Globus pallidus (tissue), 1 donor: ENCODE results near the gene LRMDA.

Source experiments
- DNase-seq: peaks from one replicate; pipeline ENCODE4 v3.0.0-alpha.2; 2015; ENCODE audit warnings: low spot score

Gene LRMDA

GRCh38 chr10:75402486-75403143 lies 28.8 kb upstream of the LRMDA start:
- no peak for DNase-seq

DNA sequence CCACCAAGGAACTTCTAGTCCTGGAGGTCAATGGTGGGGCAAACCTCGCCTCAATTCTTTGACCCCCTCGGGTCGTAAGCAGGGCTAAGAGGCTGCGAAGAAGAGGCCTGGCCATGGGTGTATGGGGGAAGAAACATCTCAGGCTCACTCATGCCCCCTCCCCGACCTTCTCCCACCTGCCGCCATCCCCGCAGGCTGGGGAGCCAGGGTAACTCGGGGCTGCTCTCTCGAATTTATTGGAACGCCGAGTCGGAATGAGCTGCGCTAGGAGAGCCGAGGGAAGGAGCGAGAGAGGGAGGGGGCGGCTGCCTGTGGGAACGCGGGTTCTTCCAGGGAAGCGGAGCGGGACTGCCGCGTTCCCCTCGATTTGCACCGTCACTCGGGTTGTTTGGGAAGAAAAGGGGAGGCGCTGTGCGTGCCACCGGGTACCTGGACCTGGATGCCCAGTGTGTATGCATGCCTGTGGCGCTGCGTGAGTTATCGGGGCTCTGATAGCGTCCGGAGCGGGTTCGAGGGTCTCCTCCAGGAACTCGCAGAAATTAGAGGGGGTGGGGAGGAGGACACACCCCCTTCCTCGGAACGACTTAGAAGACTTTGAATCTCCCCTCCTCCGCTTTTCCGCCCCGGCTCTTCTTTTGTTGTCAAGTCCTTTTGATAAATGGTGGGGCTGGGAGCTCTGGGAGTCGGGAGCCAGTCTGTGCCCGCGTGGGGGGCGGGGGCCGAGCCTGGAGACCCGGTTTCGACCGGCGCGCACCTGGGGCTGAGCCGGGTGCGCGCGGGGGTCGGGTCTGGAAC lies 28.1 kb upstream of the LRMDA start:
- DNase-seq: no peak

DNA sequence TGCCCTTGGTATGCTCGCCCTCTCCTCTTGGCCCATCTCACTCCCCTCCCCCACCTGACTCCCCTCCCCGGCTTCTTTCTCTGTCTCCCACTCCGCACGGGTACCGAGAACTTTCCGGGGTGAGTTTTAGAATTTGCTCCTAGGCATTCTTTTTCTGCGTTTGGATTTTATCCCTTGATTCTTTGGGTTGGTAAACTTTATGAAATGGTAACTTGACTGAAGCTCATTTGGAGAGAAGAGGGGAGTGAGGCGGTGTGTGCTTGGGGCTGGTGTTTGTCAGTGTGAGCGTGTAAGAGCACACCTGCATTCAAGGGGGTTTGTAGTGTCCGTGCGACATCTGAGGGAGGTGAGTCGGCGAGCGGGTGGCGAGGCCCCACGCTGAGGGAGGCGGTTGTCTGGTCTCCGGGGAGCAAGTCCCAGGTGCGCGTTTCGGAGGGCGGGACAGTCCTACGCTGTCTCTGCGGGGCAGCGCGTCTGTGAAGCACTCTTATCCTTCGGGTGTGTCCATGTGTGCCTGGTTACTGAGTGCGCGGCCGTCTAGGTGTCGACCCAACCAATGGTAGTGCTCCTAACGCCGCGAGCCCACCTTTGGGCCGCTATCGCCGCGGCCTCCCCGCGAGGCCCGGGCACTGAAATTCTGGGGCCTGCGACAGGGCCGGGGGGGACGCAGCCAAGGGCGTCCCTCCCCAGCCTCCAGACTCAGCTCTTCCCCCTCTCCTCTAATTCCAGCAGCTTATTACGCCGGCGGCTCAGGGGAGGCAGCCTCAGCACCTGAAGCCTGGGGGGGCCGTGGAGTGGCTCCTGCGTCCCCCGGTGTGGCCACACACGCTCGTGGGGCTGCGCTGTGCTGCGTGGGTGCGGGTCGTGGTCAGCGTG lies 27.2 kb upstream of the LRMDA start:
- DNase-seq: no peak

- DNase-seq: no peak
These were observed 26.4 kb upstream of the LRMDA start for GRCh38 chr10:75404815-75405597.

- DNase-seq: no peak
These were observed 25.6 kb upstream of the LRMDA start for GRCh38 chr10:75405598-75406461.

DNA sequence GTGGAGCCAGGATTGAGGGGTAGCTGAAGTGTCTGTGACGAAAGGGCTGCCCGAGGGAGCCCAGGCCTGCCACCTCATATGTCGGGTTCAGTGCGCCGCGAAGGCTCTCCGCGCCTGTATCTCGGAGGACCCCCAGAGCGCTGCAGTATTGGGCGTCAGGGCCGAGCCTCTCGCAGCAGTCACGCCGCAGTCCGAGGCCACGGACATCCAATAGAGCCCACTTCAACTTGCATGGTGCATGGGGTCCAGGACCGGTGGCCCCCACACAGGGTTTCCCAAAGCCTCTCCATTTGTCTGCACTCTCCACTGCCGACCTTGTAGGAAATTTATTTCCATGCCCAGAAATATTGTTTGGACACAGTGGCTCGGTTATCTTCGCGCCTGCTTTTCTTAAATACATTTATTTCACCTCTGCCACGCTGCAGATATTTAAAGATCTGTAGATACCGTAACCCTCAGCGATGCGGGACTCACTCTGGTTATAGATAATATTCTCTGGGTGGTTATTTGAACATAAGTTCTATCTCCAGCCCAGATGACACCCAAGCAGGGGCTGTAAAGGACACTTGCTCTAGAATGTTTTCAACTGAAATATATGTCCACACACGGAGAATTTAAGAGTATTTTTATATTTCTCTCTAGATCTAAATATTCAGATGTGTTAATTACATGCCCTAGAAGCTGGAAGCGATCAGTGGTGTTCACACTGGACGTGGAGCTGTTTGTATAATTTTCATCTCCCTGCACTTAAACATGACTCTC lies 24.8 kb upstream of the LRMDA start:
- no peak for DNase-seq

DNA sequence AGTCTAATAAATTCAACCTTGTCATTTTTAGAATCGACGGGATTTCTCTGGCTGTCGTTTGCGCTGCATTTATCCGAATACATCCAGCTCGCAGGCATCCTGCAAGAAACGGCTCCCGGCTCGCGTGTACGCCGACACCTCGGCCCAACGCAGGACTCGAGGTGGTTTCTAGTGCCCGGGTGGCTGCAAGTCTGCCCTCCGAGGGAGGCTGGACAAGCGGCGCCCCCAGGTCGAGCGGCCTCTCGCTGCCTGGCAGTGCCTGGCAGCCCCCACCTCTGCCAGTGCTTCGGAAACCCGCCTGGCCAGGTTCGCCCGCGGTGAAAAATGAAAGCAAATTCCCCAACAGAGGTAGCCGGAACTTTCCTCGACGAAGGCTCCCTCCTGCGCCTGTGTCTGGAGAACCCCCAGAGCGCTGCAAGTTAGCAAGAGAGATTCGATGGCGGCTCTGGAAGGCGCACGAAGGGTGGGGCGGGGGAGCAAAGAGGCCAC lies 24.2 kb upstream of the LRMDA start:
- DNase-seq: no peak

DNA sequence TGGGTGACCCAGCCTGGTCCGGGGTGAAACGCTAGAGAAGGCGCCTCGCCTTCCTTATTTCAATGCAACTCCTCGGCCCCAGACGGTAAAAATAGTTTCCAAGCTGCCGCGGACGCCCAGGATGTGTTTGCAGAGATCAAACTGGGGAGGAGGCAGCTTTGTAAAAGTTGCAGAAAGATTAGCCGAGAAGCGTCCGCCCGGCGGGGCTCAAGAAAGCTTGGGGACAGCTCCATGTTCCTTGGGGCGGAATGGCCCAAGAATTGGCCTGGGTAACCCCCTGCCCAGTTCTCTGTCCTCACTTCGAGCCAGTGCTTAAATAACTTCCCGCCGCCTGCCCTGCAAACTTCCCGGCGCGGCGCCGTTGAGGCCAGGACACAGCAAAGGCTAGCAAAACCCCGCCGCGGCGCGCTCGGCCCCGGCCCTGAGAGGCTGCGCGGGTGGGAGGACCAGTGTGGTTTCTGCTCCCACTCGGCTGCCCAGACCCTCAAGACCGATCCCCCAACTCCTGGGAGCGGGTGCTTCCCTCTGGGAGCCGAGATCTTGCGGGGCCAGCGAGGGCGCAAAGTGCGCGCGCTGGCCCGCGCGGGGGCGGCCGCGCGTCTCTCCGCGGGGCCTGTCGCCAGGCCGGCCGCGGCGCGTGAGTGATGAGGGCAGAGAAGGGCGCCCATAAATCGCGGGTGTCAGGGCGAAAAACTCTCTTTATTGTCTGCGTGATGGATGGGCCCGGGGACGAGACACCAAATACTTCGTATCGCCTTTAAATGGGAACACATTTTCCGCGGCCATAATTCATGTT lies 23.5 kb upstream of the LRMDA start:
- no peak for DNase-seq

GRCh38 chr10:75408509-75408875 lies 22.9 kb upstream of the LRMDA start:
- no peak for DNase-seq

DNA sequence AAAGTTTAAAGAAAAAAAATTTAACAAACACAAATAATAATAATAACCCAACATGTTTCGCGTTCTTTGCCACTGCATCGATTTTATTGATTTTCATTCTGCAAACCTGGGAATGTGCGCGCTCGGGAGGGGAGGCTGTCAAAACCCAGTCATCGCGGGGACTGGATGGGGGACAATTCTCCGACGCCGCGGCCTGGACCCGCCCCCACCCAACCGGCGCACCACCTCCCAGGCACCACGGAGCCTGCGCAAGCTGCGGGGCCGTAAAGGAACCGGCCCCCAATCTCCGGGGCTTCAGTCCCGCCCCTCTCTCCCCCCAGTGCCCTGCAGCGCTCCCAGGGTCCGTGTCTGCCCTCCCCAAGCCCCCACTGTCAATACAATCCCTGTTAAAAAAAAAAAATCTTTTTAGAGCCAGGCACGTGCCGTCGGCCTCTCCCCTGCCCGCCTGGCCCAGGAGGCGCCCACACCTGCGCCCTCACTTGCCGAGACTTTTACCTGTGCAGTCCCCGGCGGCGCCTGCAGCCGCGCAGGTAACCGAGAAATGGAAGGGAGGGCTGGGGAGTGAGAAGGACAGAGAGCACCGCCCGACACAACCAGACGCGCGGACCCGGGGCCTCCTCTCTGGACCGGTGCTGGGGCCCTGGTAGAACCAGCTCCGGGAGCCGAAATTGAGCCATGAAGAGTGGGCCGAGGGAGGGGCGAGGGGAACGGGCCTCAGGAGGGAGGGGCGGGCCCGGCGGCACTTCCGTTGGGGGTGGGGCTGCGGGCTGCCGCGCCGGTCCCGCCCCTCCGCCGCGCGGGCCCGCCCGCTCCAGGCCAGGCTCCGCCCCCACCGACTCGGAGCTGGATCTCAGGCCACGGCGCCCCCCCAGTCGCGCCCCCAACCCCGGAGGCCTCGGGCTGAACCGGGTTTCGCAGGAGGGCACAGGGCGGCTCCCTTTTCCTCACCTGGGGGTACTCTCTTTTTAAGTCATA lies 22.2 kb upstream of the LRMDA start:
- DNase-seq: no peak

GRCh38 chr10:75410132-75411005 lies 21.1 kb upstream of the LRMDA start:
- DNase-seq: no peak

DNA sequence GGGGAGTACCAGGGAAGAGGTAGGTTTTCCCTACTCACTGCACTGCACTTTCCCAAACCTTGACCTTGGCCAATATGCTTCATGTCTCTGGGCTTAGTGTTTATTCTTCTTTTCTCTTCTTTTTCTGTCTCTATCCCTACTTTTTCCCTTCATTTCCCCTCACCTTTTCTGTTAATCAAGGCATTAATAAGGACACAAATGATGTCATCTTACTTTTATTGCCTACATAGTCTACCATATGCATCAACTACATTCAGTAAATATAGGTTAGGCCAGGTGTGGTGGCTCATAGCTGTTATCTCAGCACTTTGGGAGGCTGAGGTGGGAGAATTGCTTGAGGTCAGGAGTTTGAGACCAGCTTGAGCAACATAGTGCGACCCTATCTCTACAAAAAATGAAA lies 16.9 kb upstream of the LRMDA start:
- DNase-seq: no peak

- no peak for DNase-seq
These were observed 13.9 kb upstream of the LRMDA start for GRCh38 chr10:75417522-75417927.

DNA sequence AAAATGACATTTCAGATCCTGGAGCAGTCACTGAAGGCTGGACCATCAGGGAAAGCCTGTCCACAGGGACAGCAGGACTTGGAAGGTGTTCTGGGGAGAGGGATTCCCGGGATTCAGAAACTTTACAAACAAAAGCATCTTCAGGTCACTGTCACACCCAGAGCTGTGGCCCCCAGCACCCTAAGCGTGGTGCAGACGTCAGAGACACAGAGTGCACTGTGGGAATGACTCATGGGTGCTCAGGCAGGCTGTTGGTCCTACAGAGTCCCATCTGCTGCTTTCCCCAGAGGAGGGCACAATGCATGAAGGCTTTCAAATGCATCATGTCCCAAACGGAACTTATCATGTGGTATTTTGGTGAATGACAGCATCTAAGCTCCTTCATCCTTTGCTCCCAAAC lies 13.1 kb upstream of the LRMDA start:
- DNase-seq: no peak

- no peak for DNase-seq
These were observed 12.7 kb upstream of the LRMDA start for GRCh38 chr10:75418712-75419111.

GRCh38 chr10:75422913-75423312 lies 8.5 kb upstream of the LRMDA start:
- DNase-seq: no peak

DNA sequence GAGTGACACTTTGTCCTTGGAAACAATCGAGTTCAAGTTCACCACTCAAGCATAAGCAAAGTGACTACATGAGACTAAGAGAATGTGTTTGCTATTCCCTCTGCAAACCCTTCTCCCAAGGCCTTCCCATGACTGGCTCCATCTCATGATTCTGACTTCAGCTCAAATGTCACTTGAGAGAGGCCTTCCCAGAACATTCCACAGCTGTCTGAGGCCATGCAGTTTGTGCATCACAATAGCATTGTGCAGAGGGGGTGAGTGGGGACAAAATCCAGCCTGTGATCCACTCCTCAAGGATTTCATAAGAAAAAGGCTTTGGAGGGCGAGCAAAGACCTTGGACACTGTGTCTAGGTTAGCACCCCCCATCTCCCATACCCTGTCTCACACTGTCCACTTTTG lies 6.9 kb upstream of the LRMDA start:
- no peak for DNase-seq
